Putamen (tissue), 1 donor: Measurements from ENCODE around the gene KIF5C.
A peak's percentile ranks its signal among the peaks of the same experiment; 100 is the strongest.

Source experiments
- DNase-seq: peaks from one replicate; pipeline ENCODE4 v3.0.0-alpha.2; 2016; ENCODE audit warnings: low spot score

Gene KIF5C

GRCh38 chr2:148924514-148925178 lies 49.6 kb downstream of the KIF5C start:
- DNase-seq: no peak

DNA sequence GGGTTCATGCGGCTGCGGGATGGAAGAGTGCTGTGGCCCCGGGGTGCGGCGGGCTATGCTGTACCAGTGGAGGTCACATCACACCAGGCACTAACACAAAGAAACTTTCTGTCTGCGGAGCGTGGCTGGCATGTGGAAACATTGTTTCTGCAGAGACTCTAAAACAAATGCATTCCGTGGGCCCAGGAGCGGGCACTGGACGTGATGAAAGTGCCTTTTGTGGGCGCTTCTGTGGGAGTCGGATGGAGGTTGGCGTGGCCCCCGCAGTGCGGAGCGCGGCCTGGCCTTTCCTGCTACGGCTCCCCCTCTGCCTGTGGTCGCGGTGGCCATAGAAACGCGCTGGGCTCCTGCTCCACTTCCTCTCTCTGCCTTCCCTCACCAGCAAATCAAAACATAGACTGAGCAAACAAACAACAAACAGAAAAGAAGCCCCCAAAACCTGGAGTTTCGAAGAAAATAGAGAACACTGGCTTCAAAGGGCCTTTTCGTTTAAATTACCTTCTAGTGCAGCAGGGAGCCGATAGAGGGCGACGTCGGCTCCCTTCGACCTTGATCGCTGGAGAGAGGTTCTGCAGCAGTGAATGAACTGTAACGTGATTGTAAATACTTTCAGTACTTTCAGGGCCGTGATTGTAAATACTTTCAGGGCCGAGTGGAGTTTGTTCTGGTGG lies 51.4 kb downstream of the KIF5C start:
- peak; percentile 79 for DNase-seq

DNA sequence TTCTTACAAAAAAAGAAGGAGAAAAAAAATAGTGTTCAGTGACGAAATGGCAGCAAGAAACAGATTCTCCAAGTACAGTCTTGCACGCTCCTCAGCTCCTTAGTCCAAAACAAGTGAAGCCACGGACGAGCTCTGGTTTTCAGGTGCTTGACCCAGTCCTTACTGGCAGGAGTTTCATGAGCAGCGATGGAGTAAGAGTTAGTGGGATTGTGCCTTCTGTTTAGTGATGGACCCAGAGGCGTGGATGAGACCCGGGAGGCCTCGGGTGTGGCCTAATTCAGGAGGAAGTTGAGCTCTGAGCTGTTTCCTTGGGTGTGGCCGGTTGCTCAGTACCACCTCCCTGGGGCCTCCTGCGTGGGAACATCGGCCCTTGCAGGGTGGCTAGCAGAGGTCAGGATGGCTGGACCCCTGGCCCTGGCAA lies 52.0 kb downstream of the KIF5C start:
- DNase-seq: no peak

- no peak for DNase-seq
Observed at GRCh38 chr2:148928395-148928794, 53.4 kb downstream of the KIF5C start.

GRCh38 chr2:148930046-148930775 lies 55.2 kb downstream of the KIF5C start:
- DNase-seq: no peak

DNA sequence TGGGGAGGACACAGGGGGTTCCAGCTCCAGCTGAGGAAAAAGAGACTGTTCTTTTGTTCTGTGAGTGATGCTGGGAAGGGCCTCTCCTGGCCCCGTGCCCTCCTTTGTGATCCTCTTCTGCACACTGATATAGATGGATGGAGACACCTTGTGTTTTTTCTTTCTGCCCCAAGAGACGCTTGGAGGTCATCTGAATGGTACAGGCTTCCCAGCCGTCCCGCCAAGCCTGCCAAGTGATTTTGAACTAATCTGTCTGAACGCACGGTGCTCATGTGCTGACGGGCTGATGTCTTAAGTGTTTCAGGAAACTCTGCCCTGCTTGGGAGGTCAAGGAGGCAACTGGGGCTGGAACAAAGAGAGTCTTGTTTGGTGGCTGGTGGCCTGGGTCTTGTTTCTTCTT lies 57.5 kb downstream of the KIF5C start:
- DNase-seq: no peak

DNA sequence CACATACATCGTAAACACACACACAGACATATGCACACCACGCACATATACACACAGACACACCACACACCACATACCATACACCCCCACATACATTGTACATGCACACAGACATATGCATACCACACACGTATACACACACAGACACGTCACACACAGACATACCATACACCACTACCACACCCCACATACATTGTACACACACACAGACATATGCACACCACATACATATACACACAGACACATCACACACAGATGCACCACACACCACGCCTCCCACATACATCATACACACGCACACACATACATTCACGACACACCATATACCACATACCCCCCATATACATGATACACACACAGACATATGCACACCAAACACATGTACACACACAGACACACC lies 58.4 kb downstream of the KIF5C start:
- DNase-seq: no peak

DNA sequence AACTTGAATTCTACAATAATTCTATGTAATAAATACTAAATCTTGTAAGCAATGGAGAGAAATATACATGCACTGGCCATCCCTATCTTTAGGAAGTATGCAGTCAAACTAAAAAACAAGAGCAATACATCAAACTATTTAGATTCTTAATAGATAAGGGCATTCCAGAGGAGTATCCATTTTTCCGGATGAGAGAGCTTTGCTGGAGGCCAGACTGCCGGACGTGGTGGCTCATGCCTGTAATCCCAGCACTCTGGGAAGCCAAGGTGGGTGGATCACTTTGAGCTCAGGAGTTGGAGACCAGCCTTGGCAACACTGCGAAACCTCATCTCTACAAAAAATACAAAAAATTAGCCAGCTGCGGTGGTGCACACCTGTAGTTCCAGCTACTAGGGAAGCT lies 60.8 kb downstream of the KIF5C start:
- no peak for DNase-seq

- no peak for DNase-seq
Observed at GRCh38 chr2:148936857-148937450, 61.9 kb downstream of the KIF5C start.

DNA sequence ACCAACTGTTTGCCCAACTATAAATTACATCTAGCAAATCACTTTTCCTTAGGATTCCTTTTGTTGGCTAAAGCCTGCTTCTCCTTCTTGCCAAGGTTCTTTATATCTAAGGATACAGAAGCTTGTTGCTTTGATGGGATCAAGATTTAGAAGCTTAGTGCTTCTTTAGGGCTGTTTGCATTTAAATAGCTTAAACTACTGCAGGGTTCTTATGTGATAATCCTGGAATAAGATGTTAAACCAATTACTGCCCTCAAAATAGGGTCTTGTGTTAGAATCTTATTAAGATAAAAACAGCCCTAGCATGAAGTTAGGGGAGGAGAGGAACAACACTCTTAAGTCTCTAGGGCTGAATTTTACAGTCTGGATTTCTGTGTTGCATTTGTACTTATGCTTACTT lies 64.2 kb downstream of the KIF5C start:
- DNase-seq: no peak

DNA sequence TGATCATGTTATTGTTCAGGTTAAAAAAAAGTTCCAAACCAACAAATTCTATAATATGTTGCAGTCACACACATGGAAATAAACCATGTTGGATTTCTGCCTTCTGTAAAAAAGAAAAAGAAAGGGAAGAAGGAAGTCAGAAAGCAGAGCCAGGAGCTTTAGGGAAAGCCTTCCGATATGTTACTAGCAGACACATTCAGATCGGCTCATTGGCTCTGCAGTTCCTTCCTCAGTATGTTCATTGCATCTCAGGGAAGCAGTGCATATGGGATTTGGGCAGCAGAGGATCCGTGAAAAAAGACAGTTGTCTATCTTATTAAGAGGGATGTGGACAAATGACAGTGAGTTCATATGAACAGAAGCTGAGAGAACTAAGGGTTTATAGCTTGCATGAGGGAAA lies 68.1 kb downstream of the KIF5C start:
- no peak for DNase-seq

DNA sequence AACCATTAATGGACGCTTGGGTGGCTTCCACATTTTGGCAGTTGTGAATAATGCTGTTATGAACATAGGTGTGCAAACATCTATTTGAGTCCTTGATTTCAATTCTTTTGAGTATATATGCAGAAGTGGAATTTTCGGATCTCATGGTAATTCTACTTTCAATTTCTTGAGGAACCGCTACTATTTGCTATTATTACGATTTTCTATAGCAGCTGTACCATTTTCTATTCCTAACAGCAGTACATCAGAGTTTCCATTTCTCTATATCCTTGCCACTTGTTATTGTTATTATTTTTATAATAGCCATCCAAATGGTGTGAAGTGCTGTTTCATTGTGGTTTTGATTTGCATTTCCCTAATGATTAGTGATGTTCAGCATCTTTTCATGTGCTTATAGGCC lies 69.5 kb downstream of the KIF5C start:
- no peak for DNase-seq

DNA sequence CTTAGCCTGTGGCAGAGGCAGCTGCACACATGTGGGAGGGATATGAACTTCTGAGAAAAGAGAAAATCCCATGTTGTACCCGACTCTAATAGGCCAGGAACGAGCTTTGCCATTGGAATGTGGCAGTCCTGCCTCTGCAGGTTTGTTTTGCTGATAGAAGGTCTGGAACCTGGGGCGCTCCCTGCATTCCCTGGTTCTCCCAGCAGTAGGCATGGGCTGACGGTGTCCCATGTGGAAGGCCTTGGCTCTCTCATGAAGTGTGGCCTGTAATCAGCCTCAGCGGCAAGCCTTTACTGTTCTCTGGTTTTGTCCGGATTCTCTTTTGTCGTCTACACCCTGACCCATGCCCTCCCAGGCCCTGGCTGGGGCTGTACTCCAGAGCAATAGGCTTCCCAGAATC lies 72.3 kb downstream of the KIF5C start:
- DNase-seq: no peak

GRCh38 chr2:148948868-148949267 lies 73.8 kb downstream of the KIF5C start:
- no peak for DNase-seq

- no peak for DNase-seq
Observed at GRCh38 chr2:148949348-148949747, 74.3 kb downstream of the KIF5C start.

DNA sequence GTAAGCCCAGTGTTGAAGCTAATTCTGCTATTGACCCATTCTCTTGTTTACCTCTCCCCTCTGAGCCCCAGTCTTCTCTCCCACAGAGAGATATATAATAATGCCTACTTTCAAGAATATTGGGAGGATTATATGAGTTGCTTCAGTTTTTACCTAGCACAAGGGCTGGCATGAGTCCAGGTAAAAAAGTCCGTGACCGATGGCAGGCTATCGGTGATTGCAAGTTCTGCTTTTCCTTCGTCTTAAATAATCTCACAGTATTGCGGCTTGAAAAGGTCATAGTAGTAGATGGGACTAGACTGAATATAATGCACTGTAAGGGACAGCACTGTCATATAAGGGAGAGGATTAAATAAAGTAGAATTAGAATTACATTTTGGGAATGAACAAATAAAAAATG lies 77.6 kb downstream of the KIF5C start:
- DNase-seq: no peak

DNA sequence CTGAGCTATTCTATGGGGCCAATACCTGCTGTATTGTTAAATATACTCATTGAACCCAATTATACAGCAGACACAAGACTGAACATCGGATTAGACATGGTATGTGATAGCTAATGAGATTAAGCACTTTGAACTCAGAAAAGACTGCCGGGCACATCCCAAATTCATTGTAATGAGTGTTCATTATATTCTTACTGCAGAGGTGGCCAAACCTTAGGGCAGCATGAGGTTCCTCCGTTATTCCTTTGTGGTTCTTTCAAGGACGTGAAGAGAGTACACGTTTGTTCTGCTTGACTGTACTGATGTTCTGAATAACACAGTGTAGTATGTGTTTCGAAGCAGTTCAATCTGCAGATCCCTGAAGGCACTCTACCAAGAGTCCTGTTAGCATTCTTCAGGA lies 78.4 kb downstream of the KIF5C start:
- DNase-seq: no peak

GRCh38 chr2:148954536-148954935 lies 79.5 kb downstream of the KIF5C start:
- no peak for DNase-seq

- no peak for DNase-seq
Observed at GRCh38 chr2:148955798-148956197, 80.8 kb downstream of the KIF5C start.

DNA sequence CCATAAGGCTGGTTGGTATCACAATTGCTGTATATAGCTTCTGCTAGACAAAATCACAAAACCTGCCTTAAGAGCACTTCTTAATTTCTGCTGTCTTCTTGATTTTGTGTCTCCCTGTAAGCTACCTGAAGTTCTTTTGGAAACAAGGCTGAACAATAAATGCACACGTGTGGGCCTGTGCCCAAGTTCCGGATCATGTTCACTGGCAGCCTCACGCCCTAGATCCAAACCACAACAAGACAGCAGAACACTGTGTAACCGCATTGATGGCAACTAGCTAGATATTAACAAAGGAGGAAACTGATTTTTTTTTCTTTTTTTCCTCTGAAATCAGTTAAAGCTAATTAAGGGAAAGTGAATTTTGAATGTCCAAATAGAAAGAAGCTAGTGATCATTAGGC lies 82.0 kb downstream of the KIF5C start:
- no peak for DNase-seq

DNA sequence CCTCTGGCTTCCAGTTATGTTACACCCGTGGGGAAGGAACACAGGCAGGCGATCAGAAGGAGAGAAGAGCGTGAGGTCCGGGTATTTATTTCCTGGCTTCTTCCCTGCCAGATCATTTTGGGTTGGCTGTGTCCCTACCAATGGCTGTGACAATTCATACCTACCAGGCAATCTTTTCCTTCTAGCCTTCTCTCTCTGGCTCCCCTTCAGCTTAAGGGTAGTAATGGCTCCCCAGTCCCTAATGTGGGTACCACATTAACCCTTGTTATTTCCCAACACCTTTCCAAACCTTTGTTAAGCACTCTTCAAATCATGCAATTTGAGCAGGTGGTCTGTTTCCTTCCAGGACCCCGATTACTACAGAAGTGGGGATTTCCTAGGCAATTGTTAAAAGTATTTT lies 84.7 kb downstream of the KIF5C start:
- no peak for DNase-seq

DNA sequence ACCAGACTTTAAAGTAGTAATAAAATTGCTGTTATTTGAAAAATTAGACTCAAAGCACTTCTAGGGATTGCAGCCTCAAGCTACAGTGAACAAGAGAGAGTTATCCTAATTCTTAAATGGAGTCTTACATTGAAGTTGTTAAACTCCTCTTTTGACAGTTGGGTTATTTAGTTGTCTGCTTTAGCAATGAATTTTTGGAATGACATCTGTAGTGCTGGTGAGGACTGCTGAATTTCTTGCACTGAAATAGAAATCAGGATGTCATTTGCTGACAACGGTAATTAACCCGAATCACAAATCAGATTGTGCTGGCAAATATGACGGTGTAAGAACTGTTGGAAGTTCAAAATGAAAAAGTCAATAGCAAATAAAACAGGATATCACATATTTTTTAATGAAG lies 85.5 kb downstream of the KIF5C start:
- peak; percentile 51 for DNase-seq

GRCh38 chr2:148963461-148963860 lies 88.4 kb downstream of the KIF5C start:
- DNase-seq: no peak
